ENCODE results near the gene KCNG2. TPM values are rescaled to one million over a fixed set of nuclear protein-coding genes. Genes with fewer than 3 reads are reported as not detected.

The KCNG2 gene
- total and polyA plus RNA-seq, 2 experiments from 2014 or later: 0.15 TPM; not detected in 1

- Histone ChIP-seq H3K4me1 (ENCODE audit: low read depth) (no peaks in the 10 kb centered on the region), H3K9me3 (ENCODE audit: low read depth) (no peaks in the 10 kb centered on the region), H3K27me3 (no peaks in the 10 kb centered on the region), H3K27ac (no peak overlapping the region), H3K36me3 (no peaks in the 10 kb centered on the region), H3K4me3 (no peak overlapping the region)
- DNase-seq (ENCODE audit: low read depth in 1 of 2, low spot score in 1 of 2): peak; percentile 36 to 63
- no peak for TF ChIP-seq CTCF (IDR thresholded peaks at IDR 0.05; ENCODE audit: low read depth, low read length)
These were observed 58.6 kb downstream of the KCNG2 start for GRCh38 chr18:79856119-79857007.

- TF ChIP-seq CTCF (IDR thresholded peaks at IDR 0.05; ENCODE audit: low read depth, low read length): no peak
- Histone ChIP-seq H3K9me3 (ENCODE audit: low read depth) (no peaks in the 10 kb centered on the region), H3K4me1 (ENCODE audit: low read depth) (no peaks in the 10 kb centered on the region), H3K27ac (no peak overlapping the region), H3K36me3 (no peaks in the 10 kb centered on the region), H3K4me3 (no peak overlapping the region), H3K27me3 (no peaks in the 10 kb centered on the region)
- peak; percentile 1 to 83 for DNase-seq (ENCODE audit: low read depth in 1 of 2, low spot score in 1 of 2)
These were observed 59.4 kb downstream of the KCNG2 start for GRCh38 chr18:79857082-79857671.

GRCh38 chr18:79859314-79859713, 61.6 kb downstream of the KCNG2 start:
- no peak overlapping the region for H3K27ac ChIP-seq

GRCh38 chr18:79861687-79862086, 63.9 kb downstream of the KCNG2 start:
- no peaks in the 10 kb centered on the region for H3K4me1 ChIP-seq (ENCODE audit: low read depth)
- no peaks in the 10 kb centered on the region for H3K36me3 ChIP-seq
- no peaks in the 10 kb centered on the region for H3K27me3 ChIP-seq
- no peak overlapping the region for H3K27ac ChIP-seq
- no peak overlapping the region for H3K4me3 ChIP-seq
- no peak for DNase-seq (ENCODE audit: low read depth in 1 of 2, low spot score in 1 of 2)
- no peaks in the 10 kb centered on the region for H3K9me3 ChIP-seq (ENCODE audit: low read depth)
- TF ChIP-seq CTCF (IDR thresholded peaks at IDR 0.05; ENCODE audit: low read depth, low read length): no peak

More at GRCh38 chr18:79859314-79859713, 61.6 kb downstream of the KCNG2 start:
- Histone ChIP-seq H3K4me1 (ENCODE audit: low read depth) (no peaks in the 10 kb centered on the region), H3K27me3 (no peaks in the 10 kb centered on the region), H3K36me3 (no peaks in the 10 kb centered on the region), H3K9me3 (ENCODE audit: low read depth) (no peaks in the 10 kb centered on the region), H3K4me3 (no peak overlapping the region)
- TF ChIP-seq CTCF (IDR thresholded peaks at IDR 0.05; ENCODE audit: low read depth, low read length): no peak
- no peak for DNase-seq (ENCODE audit: low read depth in 1 of 2, low spot score in 1 of 2)

GRCh38 chr18:79862562-79862961, 64.8 kb downstream of the KCNG2 start:
- no peaks in the 10 kb centered on the region for H3K4me1 ChIP-seq (ENCODE audit: low read depth)
- no peak overlapping the region for H3K27ac ChIP-seq
- H3K27me3 ChIP-seq: no peaks in the 10 kb centered on the region
- H3K36me3 ChIP-seq: no peaks in the 10 kb centered on the region
- no peak overlapping the region for H3K4me3 ChIP-seq
- DNase-seq (ENCODE audit: low read depth in 1 of 2, low spot score in 1 of 2): no peak
- TF ChIP-seq CTCF (IDR thresholded peaks at IDR 0.05; ENCODE audit: low read depth, low read length): no peak
- H3K9me3 ChIP-seq (ENCODE audit: low read depth): no peaks in the 10 kb centered on the region
